Astrocyte of the spinal cord (primary cell): ENCODE measurements around the gene DPP6.

ENCODE experiments used
- DNase-seq: peaks from one replicate; pipeline ENCODE4 v3.0.0; 2011; ENCODE audit warnings: low read depth, low spot score
- H3K4me3 ChIP-seq: 2 replicates; pipeline ENCODE4 v1.5.1; 2011; ENCODE audit warnings: low read depth, mild to moderate bottlenecking, low read length, moderate library complexity
- CTCF ChIP-seq: IDR thresholded peaks from 2 replicates; pipeline ENCODE4 v1.5.1; 2012; ENCODE audit warnings: low read depth, mild to moderate bottlenecking, low read length, inconsistent platforms
- in situ Hi-C: cut with HindIII; loops from 2 replicates; pipeline ENCODE4 v1.10.0; 2017; ENCODE audit warnings: low sequenced_read_pairs

DPP6 gene

GRCh38 chr7:154690411-154690810, 638.2 kb downstream of the DPP6 start:
- H3K4me3 ChIP-seq, result no peak overlapping the region
- in situ Hi-C loops, result no loop called here
- no peak for TF ChIP-seq CTCF
- no peak for DNase-seq

- no peak for DNase-seq
- no peak overlapping the region for H3K4me3 ChIP-seq
- in situ Hi-C loops, result no loop called here
- TF ChIP-seq CTCF, result no peak
Measured at GRCh38 chr7:154693661-154694060, 641.5 kb downstream of the DPP6 start.

- TF ChIP-seq CTCF, result no peak
- in situ Hi-C loops, result no loop called here
- no peak overlapping the region for H3K4me3 ChIP-seq
- no peak for DNase-seq
Measured at GRCh38 chr7:154695836-154696235, 643.6 kb downstream of the DPP6 start.

- no peak for DNase-seq
- no peak overlapping the region for H3K4me3 ChIP-seq
- in situ Hi-C loops, result no loop called here
- TF ChIP-seq CTCF, result no peak
Measured at GRCh38 chr7:154696556-154696955, 644.4 kb downstream of the DPP6 start.

GRCh38 chr7:154698726-154699291, 646.6 kb downstream of the DPP6 start:
- DNase-seq, result no peak
- no peak for TF ChIP-seq CTCF
- no peak overlapping the region for H3K4me3 ChIP-seq
- in situ Hi-C loops, result no loop called here

GRCh38 chr7:154699417-154699816, 647.2 kb downstream of the DPP6 start:
- DNase-seq, result no peak
- no peak for TF ChIP-seq CTCF
- no peak overlapping the region for H3K4me3 ChIP-seq
- in situ Hi-C loops, result no loop called here
